Fibroblast of skin of abdomen (primary cell): Measurements from ENCODE around the gene UBE3C.
"Not testable (repeated sequence)": the region's sequence is repeated elsewhere in the genome, so short reads cannot be mapped to it uniquely, and the experiment has no call there.

Experiments
- DNase-seq: peaks from one replicate; pipeline ENCODE4 v3.0.0-alpha.2; 2013

UBE3C gene

DNA sequence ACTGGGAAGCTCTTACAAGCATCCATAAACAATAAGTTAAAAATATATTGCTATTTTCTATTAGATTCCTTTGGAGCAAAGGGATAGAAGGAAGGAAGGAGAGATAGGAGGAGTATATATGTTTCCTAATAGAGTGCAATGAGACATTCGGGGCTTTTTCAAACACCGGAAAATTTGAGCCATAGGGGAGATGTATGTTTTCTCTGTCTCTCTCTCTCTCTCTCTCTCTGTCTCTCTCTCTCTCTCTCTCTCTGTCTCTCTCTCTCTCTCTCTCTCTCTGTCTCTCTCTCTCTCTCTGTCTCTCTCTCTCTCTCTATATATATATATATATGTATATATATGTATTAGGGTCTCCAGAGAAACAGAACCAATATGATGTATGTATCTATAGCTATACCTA lies 7.9 kb upstream of the UBE3C start:
- not testable (repeated sequence) for DNase-seq

DNA sequence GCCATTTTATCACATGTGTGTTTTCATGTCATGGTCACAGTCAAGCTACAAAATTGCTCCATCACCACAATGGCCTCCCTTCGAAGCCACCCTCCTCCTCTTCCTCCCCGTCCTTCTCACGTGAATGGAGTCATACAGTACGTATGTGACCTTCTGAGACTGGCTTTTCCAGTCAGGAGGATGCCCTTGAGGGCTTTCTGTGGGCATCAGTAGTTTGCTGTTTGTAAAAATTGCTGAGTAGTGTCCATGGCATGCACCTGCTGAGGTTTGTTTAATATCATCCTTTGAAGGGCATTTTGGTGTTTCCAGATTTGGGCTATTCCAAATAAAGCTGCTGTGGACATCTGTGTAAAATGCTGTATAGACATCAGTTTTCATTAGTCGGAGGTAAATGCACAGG lies 5.9 kb upstream of the UBE3C start:
- no peak for DNase-seq

DNA sequence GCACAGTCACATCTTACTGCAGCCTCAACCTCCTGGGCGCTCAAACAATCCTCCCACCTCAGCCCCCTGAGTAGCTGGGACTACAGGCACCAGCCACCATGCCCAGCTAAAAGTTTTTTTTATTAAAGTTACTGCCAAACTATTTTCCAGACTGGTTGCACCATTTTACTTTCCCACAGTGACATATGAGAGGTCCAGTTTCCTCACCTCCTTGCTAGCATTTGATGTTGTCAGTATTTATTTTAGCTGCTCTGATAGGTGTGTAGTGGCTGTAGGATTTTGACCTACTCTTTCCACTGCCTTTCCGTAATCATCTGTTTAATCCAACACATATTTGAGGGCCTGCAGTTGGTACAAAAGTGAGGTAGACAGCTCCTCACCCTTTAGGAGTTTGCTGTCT lies 5.4 kb upstream of the UBE3C start:
- no peak for DNase-seq

DNA sequence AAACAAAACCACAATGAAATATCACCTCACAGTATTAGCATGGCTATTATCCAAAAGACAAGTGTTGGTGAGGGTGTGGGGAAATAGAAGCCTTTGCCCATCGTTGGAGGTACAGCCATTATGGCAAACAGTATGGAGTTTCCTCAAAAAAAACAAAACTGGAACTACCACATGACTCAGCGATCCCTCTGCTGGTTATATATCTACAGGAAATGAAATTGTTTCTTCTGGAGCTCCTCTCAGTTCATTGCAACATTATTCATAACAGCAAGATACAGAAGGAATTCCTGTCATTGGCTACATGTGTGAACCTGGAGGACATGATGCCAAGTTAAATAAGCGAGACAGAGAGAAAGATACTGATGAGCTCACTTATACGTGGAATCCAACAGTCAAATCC lies 2.4 kb upstream of the UBE3C start:
- peak; percentile 72 for DNase-seq

DNA sequence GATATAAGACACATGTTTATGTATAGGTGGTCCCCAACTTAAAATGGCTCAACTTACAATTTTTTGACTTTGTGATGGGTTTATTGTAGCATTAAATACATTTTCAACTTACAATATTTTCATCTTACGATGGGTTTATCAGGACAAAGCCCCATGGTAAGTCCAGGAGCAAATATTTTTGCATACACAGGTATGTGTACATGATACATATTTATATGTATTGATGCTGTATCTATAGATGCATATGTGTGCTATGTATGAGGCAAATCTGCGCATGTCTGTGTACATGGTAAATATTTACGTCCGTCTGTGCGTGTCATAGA lies 664 bp upstream of the UBE3C start:
- no peak for DNase-seq

DNA sequence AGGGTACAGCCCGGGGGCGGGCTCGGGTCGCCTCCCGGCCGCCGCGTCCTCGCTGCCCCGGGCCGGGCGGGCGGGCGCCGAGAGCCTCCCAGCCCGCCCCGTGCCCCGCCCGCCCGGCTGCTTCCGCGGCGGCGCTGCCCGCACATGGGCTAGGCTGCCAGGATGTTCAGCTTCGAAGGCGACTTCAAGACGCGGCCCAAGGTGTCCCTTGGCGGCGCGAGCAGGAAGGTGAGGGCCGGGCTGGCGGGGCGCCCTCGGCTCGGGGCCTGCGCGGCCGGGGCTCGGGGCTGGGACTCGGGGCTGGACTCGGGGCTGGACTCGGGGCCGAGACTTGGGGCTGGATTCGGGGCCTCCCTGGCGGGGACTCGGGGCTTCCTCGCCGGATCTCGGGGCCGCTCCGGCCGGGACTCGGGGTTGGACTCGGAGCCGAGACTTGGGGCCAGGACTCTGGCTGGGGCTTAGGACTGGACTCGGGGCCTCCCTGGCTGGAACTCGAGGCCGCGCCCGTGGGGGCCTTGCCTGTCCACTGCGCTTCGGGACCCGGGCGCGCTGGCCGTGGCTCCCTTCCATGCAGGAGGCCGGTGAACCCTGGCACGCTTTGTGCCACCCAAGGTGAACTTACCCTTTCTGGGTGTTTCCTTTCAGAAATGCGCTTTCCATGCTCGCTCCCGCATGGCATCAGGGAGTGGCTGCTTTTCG lies 534 bp downstream of the UBE3C start:
- peak; percentile 6 for DNase-seq

DNA sequence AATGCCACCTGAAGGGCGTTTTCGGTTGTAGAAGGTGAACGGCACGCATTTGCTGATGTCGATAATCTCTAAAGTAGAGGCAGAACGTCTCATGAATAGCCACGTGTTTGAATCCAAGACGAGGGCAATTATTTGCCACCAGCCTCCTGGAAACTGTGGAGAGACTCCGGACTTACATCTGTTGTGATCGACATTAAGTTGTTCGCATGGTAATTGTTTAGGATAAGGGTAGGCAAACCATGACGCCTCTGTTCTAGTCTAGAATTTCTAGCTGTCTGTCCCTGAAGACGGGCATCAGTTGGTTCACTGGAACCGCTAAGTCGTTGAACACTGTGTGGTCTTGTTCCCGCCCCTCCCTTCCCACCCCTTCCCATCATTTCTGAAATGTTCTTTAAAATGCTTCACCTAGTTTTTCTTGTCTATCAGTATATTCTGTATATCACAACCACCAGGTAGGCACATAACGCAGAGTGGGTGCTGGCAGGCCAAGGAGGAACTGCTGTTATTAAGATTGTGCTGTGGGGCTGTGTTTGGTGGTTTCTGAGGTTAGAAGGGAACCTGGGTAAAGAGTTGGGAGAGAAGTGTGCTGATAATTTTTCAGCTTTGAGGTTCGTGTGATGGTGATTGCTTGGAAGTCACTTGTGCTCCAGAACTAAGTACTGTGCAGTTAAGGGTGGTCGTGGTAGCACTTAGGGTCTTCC lies 1.2 kb downstream of the UBE3C start:
- no peak for DNase-seq

DNA sequence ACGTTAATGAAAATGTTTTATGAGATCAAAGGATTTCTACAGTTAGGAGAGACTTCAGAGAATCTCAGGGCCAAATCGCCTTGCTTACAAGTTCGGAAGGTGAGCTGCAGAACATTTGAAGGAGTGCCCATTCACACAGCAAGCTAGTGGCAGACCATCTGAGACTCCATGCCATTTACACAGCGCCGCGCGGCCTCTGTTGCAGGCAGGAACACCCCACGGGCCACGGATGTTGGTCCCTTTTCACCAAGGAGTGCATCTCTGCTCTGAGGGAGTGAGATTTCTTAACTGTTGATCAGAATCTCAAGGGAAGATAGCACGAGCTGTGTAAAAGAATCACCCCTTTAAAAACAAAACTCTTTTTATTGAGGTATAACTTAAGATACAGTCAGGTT lies 1.8 kb downstream of the UBE3C start:
- no peak for DNase-seq

DNA sequence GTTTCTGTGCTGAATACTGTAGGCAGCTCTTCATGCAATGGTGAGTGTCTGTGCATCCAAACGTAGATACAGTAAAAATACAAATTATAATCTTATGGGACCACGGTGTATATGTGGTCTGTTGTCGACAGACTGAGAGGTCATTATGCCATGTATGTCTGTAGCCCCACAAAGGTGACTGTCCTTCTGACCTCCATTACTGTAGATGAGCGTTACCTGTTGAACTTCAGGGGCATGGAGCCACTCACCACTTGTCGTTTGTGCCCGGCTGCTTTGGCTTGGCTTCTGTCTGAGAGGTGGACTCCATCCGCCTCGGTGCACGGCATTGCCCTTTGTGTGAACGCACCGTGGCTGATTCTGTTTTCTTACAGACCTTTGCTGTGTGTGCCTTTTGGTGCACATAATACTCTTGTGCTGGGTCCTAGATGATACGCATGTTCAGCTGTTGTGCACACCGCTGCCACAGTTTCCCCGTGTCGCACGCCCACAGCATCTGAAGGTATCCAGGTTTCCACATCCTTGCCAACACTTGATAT lies 2.9 kb downstream of the UBE3C start:
- DNase-seq = no peak

DNA sequence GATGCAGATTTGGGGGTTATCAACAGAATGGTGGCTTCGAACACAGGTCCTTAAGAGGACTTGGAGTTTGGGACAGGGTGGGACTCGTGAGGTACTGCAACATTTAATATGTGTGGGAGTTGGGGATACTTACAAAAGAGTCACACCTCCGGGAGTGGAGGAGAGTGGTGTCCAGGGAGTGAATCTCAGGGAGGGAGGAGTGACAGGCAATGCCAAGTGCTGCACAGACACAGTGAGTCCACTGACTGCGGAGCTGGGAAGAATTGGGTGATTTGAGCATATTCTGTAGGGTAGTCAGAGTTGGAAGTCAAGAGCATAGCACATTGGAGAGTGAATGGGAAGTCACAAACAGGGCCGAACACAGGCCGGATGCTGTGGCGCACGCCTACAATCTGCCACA lies 5.1 kb downstream of the UBE3C start:
- DNase-seq = no peak

DNA sequence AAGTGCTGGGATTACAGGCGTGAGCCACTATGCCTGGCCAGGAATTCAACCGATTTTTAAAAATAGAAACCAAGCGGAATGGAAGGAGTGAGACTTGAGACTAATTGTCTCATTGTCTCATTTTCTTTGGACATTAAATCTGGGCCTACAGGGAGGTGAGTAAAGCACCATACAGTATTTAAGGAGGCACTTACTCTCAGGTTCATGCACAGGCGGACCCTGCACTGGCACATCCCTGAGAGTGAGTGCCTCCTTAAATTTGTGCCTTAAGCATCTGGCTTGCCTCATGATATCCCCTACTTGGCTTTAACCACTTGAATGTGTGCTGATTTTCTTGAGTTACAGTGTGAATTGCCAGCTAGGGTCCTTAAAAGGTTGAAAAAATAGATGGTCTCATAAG lies 10.6 kb downstream of the UBE3C start:
- DNase-seq = no peak

DNA sequence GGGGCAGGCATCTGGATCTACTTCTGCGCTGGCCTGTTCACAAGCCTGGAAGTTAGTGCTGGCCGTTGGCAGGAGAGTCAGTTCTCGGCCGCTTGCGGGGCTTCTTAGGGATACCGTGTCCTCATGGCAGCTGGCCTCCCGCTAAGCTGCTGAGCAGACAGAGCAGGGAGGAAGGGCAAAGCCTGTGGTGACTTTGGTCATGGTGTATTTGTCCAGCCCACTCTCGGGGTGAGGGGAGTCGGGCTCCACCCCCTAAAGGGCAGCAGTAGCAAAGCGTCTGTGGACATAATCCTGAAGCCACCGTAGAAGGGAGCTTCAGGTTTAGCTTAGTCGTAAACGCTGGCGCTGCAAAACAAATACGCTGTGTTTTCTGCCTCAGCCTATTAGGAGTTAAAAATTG lies 12.2 kb downstream of the UBE3C start:
- peak; percentile 31 for DNase-seq

DNA sequence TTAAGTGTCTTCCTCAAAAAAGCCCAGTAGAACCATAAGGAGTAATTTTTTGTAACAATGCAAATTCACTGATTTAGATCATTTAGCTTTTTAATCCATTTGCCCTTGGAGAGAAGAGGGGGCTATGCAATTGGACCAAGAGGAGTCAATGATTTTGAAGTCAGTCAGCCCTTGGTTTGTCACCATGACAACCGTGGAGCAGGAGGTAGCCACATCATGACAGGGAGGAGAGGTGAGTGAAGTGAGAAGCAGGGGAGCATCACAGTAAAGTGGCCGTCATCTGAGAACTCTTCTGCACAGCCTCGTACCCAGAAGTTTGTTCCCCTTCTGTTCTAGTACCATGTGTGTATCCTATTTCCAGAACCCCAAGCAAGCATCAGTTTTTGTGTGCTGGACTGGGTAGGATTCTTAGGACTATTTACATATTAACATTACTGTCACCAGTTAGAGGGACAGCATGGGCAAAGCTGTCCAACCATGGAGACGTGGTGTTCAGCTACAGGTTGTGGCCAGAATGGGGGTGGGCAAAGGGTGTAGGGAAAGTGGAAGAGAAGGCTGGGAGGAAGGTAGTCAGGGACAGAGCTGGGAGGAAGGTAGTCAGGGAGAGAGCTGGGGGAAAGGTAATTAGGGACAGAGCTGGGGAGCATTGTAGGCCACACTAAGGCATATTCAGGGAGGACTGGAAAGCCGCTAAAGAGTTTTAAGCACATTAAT lies 13.1 kb downstream of the UBE3C start:
- DNase-seq = no peak

DNA sequence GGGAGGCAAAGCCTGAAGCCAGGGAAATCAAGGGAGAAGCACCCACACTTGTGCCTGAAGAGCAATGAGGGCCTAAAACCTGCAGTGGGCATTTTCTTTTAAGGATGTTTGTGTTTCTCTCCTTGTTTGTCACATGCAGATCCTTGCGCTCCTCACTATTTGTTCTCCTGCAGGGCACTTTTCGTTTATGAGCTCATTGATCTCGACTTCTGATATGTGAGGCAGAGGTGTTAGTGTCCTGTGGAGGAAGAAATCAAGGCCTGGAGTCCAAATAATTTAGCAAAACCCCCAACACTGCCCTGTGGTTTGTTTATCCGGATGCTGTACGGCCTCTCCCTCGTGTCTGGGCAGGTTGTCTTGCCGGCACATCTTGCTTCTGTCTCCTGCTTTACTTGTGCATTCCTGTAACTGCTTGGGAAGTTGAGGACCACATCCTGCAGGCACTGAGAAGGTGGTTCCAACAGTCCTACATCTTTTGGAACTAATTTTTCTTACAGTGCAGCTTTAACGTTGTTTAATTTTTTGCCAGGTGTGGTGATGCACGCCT lies 13.7 kb downstream of the UBE3C start:
- no peak for DNase-seq

DNA sequence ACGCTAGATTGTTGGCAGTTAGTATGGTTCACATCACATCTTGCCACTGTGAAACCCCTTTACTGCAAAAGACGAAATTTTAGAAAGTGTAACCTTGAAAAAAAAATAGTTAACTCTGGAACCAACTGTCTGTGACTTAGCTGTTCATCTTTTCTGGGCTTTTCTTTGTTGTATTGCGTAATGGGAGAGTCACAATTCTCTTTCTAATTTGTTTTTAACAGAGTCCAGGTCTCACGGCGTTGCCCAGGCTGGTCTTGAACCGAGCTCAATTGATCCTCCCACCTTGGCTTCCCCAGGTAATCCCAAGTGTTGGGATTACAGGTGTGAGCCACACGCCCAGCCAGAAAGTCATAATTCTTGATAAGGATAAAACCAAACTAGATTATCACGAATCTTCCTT lies 14.5 kb downstream of the UBE3C start:
- DNase-seq = no peak

DNA sequence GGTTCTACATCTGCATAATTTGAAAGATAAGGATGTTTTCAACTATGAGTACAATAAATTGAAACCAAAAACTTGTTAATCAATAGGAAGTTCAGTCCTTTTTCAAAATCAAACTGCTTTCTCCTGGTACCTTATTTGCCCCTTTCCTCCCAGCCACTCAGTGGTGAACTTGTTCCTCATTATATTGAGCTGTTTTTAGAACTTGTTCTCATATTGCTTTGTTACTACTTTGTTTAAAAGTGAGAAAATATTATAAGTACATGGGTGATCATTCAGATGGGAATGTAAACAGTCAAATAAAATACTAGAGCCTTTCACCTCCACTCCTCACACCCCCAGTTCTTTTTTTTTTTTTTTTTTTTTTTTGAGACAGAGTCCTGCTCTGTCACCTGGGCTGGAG lies 17.2 kb downstream of the UBE3C start:
- DNase-seq = no peak

DNA sequence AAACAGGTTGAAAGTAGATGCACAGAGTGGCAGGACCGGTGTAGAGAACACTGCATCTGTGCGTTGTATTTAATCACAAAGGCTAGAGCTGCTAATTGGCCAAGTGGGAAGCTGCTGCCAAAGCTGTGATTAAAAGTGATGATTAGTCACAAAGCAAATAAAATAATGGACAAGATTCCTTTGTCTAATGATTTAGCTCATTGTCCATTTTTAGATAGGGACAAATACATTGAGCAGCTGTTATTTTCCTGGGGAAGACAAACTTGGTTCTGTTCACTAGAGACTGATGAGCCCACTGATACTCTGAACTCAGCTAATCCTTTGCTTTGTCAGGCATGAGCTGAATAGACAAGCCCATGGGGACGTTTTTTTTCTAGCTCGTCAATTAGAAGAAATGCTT lies 19.7 kb downstream of the UBE3C start:
- DNase-seq = no peak

DNA sequence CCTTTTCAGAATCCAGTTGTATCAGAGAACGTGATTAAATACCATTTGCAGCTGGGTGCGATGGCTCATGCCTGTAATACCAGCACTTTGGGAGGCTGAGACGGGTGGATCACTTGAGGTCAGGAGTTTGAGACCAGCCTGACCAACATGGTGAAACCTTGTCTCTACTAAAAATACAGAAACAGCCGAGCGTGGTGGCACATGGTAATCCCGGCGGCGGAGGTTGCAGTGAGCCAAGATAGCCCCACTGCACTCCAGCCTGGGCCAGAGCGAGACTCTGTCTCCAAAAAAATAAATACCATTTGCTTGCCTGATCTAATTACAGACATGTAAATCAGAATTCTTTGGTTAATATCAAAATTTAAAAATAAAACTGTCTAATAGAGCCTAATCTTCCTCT lies 20.8 kb downstream of the UBE3C start:
- not testable (repeated sequence) for DNase-seq

DNA sequence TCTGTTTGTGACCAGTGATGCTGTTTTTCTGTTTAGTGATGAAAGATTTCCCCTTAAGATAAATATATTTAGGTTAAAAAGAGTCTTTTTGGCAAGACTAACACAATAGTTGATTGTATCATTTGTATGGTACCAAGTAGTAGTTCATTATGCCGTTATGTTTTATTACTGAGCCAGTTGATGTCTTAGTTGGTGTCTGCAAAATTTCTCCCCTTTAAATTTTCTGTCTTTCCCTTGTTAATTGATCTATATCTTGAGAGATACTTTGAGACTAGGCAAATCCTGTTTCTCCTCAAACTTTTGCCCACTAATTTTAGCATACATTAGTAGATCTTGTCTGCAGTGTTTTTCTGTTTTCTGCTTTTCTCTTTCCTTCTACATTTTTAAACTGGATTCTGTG lies 21.7 kb downstream of the UBE3C start:
- no peak for DNase-seq

DNA sequence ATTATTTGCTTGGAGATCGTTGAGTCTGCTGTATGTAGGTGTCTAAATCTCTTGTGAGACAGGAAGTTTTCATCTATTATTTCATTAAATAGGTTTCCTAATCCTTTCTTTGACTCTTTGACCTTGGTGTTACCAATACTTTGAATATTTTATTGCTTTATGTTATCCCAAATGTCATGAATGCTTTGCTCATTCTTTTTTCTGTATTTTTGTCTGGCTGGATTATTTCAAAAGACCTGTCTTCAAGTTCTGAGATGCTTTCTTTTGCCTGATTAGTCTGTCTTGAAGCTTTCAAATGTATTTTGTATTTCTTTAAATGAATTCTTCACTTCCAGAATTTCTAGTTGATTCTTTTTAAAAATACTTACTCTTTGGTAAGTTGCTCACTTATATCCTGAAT lies 27.3 kb downstream of the UBE3C start:
- DNase-seq = no peak

DNA sequence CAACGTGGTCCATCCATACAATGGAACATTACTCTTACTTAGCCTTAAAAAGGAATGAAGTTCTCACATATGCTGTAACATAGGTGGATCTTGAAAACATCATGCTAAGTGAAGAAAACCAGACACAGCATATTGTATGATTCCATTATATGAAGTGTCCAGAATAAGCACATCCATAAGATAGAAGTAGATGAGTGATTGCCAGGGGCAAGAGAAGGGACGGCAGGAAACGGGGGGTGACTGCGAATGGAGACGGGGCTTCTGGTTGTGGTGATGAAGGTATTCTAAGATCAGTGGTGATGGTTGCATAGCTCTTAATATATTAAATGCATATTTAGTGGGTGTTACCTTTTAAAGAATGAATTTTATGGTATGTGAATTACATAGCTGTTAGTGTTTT lies 29.8 kb downstream of the UBE3C start:
- no peak for DNase-seq

DNA sequence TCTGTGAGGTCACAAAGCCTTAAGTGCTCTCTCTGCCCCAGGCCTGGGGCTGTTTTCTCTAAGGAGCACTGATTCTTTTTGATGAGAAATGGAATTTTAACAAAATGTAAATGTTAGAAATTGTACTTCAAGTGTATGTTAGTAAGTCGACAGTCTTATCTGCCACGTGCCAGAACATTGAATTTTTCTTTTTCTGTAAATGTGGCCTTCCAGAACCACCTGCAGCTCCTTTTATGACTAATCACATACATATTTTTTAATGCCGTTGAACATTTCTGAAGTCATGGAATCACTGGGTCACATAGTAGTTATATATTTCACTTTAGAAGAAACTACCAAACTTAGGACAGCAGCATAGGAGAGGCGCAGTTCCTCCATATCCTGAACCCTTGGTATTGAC lies 38.0 kb downstream of the UBE3C start:
- no peak for DNase-seq

DNA sequence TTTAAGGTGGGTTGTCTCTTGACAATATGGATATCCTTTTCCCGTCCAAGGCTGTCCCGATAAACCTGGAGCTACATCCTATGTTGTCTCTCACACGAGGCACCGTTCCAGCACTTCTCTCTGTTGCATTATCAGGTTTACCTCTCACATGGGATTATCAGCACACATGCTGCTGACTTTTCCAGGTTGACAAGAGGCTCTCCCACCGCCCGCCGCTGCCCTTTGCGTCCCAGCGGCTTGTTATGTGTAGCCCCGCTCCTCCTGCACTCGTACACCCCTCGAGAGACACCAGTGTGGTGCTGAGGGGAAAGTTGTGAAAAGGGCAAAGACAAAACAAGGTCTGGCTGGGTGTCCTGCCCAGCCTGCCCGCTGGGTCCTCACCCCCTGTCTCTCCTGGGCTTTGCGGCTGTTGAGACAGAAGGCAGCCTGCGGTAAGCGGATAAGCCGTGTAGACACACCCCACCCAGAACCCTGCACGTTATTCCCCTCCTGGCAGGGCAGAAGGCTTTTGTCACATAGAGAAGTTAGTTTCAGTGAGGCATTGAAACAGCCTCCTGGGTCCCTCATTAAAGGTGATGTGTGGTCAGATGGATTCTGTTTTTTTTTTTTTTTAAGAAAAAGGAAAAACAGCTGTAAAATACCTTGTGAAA lies 38.7 kb downstream of the UBE3C start:
- DNase-seq = no peak
